GM19035 (cell line): ENCODE results near the gene NCL.
"Not testable (repeated sequence)": the region's sequence is repeated elsewhere in the genome, so short reads cannot be mapped to it uniquely, and the experiment has no call there.

ENCODE experiments used
- ATAC-seq: cut with Tn5 transposase; IDR thresholded peaks from one replicate; pipeline ENCODE4 v1.9.1; 2021; ENCODE audit not compliant: unreplicated experiment

The NCL gene

GRCh38 chr2:231407686-231408085 is 56.6 kb downstream of the NCL start:
- ATAC-seq: not testable (repeated sequence)

DNA sequence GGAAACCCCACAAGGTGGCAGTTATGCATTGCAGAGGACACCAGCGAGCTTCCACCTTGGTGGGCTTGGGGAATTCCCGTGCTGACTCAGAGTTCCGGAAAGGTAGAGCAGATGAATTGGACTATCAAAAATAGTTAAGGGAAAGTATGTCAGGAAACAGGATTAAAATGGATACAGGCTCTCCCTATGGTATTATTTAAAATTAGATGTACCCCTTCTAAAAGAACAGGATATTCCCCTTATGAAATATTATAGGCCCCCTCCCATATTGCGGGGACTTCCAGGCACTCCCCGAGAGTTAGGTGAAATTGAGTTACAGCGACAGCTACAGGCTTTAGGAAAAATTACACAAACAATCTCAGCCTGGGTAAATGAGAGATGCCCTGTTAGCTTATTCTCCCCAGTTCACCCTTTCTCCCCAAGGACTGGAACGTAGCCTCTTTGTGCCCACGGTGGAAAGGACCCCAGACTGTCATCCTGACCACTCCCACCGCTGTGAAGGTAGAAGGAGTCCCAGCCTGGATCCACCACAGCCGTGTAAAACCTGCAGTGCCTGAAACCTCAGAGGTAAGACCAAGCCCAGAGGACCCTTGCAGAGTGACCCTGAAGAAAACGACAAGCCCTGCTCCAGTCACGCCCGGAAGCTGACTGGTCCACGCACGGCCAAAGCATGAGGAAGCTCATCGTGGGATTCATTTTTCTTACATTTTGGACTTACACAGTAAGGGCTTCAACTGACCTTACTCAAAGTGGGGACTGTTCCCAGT is 58.5 kb downstream of the NCL start:
- ATAC-seq: not testable (repeated sequence)

- not testable (repeated sequence) for ATAC-seq
These were observed 60.1 kb downstream of the NCL start for GRCh38 chr2:231404183-231404578.
